HG02981 (cell line): Measurements from ENCODE around the gene RSPH9.
"Not testable (repeated sequence)": the region's sequence is repeated elsewhere in the genome, so short reads cannot be mapped to it uniquely, and the experiment has no call there.

Experiments used
- ATAC-seq: cut with Tn5 transposase; IDR thresholded peaks from one replicate; pipeline ENCODE4 v1.9.1; 2021; ENCODE audit warnings: mild to moderate bottlenecking, moderate library complexity; ENCODE audit not compliant: unreplicated experiment

The RSPH9 gene

DNA sequence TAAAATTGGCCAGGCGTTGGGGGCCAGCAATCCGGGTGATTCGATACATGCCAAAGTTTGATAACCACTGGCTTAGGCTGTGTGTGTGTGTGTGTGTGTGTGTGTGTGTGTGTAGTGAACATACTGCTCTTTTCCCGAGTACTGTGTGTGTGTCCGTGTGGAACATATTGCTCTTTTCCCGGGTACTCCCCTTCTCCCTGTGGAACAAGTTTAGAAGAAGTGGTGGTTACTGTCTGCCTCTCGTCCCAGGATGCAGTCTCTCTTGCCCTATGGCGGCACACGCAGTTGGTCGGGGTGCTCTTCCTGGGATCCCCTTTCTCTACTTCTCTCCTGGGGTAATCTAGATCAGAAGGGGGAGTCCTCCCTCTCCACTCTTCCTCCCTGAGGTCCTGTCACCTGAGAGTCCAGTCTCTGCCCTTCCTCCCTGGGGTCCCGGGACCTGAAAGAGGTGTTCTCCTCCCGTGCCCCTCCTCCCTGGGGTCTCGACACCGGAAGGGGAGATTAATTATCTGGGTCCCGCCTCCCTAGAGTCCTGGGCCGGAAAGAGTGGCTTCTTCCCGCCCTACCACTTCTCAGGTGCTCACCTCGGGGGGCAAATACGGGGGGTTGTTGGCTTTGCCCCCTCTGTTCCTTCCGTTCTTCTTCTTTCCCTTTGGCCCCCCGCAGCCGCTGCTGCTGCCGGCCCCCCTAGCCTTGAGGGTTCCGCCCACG, 16.3 kb upstream of the RSPH9 start:
- ATAC-seq: peak; percentile 18

DNA sequence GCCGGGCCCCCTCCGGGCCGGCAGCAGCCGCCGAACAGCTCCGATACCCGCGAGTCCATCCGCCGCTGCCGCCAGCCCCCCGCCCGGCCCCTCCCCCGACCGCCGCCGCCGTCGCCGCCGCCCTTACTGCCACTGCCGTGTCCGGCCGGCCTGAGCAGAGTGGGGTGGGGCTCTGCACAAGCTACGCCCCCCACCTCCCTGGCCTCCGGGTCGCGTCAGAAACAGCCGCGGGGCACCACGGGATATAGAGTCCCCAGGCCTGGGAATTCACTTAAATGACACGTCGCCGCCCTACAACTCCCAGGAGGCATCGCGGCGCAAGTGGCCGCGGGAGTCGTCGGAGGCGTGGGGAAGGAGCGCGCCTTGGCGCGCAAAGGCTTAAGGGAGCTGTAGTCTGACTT, 15.7 kb upstream of the RSPH9 start, which contains the start of gene GTPBP2:
Gene GTPBP2 (minus strand): TSS at position 161 of the 401 bp plus-strand sequence. CDS start 102 bp downstream, at position 59.
- ATAC-seq: peak; percentile 82

GRCh38 chr6:43629505-43630300, 15.1 kb upstream of the RSPH9 start:
- peak; percentile 61 for ATAC-seq

DNA sequence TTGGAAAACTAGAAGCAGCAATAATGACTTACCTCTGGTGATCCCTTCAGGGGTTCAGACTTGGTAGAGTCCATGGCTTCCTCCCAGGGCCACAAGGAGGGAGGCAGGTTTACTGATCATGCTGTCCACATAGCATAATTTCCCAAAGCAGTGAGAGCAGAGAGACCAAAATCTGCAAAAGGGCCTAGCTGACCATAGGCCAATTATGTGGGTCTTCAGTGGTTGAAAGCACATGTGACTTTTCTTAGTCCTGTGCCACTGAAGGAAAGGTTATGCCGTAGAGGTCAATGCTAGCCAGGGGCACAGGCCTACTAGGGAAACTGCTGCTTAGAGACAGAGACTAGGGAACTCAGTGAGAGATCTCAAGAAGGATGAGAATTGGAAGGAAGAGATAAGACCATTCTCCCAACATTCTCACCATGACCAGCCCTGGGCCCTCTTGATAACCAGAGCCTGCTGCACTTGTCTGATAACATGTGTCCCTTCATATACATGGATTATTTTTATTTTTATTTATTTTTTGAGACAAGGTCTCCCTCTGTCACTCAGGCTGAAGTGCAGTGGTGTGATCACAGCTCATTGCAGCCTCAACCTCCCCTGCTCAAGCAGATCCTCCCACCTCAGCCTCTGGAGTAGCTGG, 13.7 kb upstream of the RSPH9 start:
- no peak for ATAC-seq

- ATAC-seq: not testable (repeated sequence)
These were observed 11.8 kb upstream of the RSPH9 start for GRCh38 chr6:43633002-43633401.

DNA sequence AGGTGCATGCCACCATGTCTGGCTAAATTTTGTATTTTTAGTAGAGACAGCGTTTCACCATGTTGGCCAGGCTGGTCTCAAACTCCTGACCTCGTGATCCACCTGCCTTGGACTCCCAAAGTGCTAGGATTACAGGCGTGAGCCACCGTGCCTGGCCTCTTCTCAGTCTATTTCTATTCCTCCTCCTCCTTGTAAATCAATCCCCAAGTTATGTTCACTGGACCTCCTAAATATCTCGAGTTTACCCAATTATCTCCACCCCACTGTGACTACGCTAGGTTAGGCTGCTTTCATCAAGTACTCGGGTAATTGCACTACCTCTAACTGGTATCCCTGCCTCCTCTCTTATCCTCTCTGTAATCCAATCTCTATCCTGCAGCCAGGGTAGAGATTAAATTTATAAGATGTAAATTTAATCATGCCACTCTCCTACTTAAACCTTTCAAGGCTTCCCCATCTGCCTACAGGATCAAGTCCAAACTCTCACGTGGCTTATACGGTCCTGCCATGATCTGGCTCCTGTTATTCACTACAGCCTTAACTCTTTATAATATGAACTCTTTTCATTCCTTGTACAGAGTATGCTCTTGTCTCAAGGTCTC, 10.0 kb upstream of the RSPH9 start:
- no peak for ATAC-seq

DNA sequence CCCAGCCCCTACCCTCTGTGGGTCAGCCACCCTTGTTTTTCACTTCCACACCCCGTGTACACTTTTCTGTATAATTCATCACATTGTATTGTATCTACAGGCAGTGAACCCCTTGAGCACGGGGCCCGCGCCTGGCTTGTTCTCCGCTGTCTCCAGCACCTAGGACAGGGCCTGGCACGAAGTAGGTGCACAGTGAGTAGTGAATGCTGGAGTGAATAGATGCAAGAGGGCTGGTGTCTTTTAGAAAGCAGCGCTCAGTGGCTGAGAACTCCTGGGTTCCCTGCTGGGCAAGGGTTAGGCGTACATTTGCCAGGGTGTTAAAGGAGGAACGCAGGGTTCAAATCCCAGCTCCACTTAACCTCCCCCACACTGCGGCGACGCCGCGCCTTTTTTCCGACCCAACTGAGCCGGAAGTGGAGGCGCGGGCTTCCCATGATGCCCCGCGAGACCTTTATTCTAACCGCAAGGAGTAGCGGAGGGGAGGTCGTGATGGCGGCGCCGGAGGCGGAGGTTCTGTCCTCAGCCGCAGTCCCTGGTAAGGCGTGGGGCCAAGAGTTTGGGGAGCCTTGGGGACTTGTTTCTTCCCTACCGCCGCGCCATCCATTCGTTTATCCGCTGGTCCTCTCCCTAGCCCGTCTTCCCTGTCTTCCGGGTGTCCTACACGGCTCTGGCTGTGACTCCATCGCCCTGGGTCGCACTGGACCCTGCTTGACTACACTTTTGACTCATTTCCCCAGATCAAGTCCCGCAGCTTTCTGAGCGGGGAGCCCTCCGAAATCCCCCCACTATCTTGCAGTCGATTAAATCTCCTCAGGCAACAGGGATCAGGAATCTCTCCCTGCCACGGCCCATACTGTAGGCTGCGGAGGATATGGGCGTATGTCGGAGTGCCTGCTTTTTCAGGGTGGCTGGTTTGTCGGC, 9.2 kb upstream of the RSPH9 start, which contains the start of gene MAD2L1BP:
Gene MAD2L1BP (plus strand): TSS at position 454 of the 921 bp plus-strand sequence. CDS start 36 bp downstream, at position 490.
- peak; percentile 78 for ATAC-seq

- no peak for ATAC-seq
These were observed 8.6 kb upstream of the RSPH9 start for GRCh38 chr6:43636308-43636659.

- no peak for ATAC-seq
These were observed 4.6 kb upstream of the RSPH9 start for GRCh38 chr6:43639984-43640800.

GRCh38 chr6:43645613-43645964, 753 bp downstream of the RSPH9 start:
- no peak for ATAC-seq

DNA sequence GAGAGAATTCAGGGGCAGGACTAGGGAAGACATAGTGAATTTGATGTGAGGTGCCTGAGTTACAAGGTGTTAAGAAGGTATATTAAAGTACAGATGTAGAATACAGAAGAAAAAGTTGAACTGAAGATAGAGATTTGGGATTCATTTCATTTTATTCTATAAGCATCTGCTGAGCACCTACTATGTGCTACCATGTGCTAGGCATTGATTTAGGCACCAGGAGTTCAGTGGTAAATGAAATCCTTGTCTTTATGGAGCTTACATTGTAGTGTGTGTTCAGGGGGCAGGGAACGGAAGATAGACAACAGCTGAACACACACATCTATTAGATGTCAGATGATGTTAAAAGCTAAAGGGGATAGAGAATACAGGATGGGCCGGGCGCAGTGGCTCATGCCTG, 2.8 kb downstream of the RSPH9 start:
- ATAC-seq: no peak

- no peak for ATAC-seq
These were observed 3.4 kb downstream of the RSPH9 start for GRCh38 chr6:43648248-43648647.

- ATAC-seq: not testable (repeated sequence)
These were observed 8.0 kb downstream of the RSPH9 start for GRCh38 chr6:43652822-43653221.

GRCh38 chr6:43657221-43657802, 12.5 kb downstream of the RSPH9 start:
- no peak for ATAC-seq

- no peak for ATAC-seq
These were observed 13.3 kb downstream of the RSPH9 start for GRCh38 chr6:43658161-43658560.

- not testable (repeated sequence) for ATAC-seq
These were observed 18.1 kb downstream of the RSPH9 start for GRCh38 chr6:43662948-43663347.

DNA sequence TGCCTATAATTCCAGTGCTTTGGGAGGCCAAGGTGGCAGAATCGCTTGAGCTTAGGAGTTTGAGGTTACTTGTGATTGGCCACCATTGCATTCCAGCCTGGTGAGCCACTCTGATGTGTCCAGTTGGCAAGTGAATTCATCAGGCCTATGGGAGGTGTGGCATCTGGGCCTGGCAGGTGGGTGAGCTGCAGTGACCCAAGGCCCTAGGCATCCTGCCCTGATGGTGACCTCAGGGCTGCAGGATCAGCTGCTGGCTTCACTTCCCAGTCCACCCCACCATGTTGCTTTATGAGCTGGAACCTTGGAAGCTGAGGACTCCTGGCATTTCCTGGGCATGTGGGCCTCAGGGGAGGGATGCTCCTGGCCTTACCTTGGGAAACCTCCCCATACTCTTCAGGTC, 20.5 kb downstream of the RSPH9 start:
- no peak for ATAC-seq

GRCh38 chr6:43666196-43666920, 21.5 kb downstream of the RSPH9 start:
- no peak for ATAC-seq
